Lower lobe of right lung (tissue), 2 donors: Measurements from ENCODE around the gene ASIC2. TPM values are rescaled to one million over a fixed set of nuclear protein-coding genes. Genes with fewer than 3 reads are reported as not detected.

ENCODE experiments used
- ATAC-seq, 2 donors: fragments of 200-7000 bp; cut with Tn5 transposase; one replicate each; pipeline ENCODE4 v1.9.1; 2020 to 2022; ENCODE audit warnings: mild to moderate bottlenecking in 2 of 2, moderate library complexity in 2 of 2
- DNase-seq: peaks from one replicate; pipeline ENCODE4 v3.0.0-alpha.2; 2020
- H3K27ac ChIP-seq: fragments of 200-600 bp; one replicate; pipeline ENCODE4 v1.8.0; 2022
- H3K27me3 ChIP-seq: fragments of 200-600 bp; one replicate; pipeline ENCODE4 v1.8.0; 2022; ENCODE audit warnings: low read depth
- H3K36me3 ChIP-seq: fragments of 200-600 bp; one replicate; pipeline ENCODE4 v1.8.0; 2022; ENCODE audit warnings: mild to moderate bottlenecking
- H3K4me1 ChIP-seq: fragments of 200-600 bp; one replicate; pipeline ENCODE4 v1.8.0; 2022
- H3K4me3 ChIP-seq: fragments of 200-600 bp; one replicate; pipeline ENCODE4 v1.8.0; 2022; ENCODE audit warnings: mild to moderate bottlenecking
- H3K9me3 ChIP-seq: fragments of 200-600 bp; one replicate; pipeline ENCODE4 v1.8.0; 2022
- intact Hi-C: fragments of 100-400 bp; cut with DNase I; formaldehyde crosslinking; loops from one replicate; pipeline ENCODE4 v1.11.0; 2022
- long read RNA-seq: library from polyadenylated mRNA; unstranded; transcript quantifications from one replicate; pipeline ENCODE4 v2.0.0, GENCODE V29; 2021
- total RNA-seq: library from RNA; stranded (reverse); fragmentation: NEBNext Ultra II Directional; extraction: Animal tissue kit (Norgen Biotek cat#: 25700); gene quantifications from one replicate; pipeline ENCODE4 v1.2.1, GENCODE V29; 2021
- TF ChIP-seq, protein P1 (sequence below): fragments of 200-600 bp; IDR thresholded peaks from one replicate; pipeline ENCODE4 v1.8.0; 2022; ENCODE audit warnings: antibody characterized with exemption, mild to moderate bottlenecking
- donor health status: DM: no; HTN: yes; CAD: no; lungs with severe emphysema.

The ASIC2 gene
- not detected for total RNA-seq
- long read RNA-seq, partial matches to known transcripts: 0 of 1 reads
- long read RNA-seq, other reads (novel, unspliced or antisense): 0 of 1 reads

DNA sequence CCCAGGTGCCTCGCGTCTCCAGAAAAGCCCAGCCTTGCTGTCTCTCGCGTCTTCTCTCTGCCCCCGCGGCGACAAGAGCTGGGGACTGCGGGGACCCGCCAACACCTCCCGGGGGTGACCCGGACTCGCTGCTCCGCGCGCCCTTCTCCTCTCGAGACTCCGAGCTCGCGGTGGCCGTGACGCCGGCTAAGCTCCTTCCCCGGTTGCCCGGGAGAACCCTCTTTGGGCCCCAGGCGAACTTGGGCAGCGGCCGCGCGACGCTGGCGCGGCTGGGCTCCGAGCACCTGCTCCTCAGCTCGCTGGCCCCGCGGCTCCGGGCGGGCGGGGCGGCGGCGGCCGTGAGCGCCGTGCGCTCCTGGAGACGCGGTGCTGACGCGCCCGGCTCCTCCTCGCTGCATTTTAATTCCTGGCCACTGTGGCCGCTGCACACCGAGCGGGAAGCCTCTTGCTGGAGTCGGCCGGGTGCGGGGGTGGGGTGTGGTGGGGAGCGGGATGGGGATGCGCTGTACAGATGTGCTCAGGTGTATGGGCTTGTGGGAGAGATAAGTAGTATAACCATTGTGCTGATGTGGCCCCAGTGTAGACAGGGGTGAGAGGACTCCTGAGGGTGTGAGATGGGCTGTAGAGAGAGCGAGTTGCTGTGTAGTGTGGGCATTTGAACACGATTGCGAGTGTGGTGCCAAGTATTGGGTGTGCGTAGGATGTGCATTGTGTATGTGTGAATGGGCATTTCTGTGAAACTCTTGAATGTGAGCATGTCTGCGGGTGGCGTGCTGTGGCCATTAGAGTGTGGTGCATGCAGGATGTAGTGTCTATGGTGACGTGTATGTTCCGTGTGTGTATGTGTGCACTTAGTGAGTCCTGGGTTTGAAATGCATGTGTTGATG lies at the start of gene ASIC2:
Gene ASIC2, minus strand, starts transcription at position 315 of the 887 bp plus-strand sequence.
- Histone ChIP-seq H3K36me3 (no peaks in the 10 kb centered on the region), H3K27me3 (peaks cover 52% of the 10 kb centered on the region)
- TF ChIP-seq, protein P1, sequence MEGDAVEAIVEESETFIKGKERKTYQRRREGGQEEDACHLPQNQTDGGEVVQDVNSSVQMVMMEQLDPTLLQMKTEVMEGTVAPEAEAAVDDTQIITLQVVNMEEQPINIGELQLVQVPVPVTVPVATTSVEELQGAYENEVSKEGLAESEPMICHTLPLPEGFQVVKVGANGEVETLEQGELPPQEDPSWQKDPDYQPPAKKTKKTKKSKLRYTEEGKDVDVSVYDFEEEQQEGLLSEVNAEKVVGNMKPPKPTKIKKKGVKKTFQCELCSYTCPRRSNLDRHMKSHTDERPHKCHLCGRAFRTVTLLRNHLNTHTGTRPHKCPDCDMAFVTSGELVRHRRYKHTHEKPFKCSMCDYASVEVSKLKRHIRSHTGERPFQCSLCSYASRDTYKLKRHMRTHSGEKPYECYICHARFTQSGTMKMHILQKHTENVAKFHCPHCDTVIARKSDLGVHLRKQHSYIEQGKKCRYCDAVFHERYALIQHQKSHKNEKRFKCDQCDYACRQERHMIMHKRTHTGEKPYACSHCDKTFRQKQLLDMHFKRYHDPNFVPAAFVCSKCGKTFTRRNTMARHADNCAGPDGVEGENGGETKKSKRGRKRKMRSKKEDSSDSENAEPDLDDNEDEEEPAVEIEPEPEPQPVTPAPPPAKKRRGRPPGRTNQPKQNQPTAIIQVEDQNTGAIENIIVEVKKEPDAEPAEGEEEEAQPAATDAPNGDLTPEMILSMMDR: no peak

DNA sequence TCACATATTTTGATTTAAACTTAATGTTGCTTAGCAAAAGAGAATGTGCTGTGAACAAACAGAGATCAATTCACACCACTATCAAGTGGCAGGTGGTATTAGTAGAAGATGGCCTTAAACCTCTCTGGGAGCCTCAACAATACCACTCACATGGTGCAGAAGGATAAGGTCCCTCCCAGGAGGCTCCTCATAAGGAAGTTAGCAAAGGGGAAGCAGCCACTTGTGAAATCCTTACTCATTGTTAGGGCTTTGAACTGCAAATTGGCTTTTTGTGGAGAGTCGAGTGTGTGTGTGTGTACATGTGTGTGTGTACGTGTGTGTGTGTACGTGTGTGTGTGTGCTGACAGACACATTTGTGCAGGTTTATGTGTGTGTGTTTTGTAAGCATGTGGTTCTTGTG lies 48.9 kb upstream of the ASIC2 start:
- Histone ChIP-seq H3K27ac (no peak overlapping the region), H3K9me3 (no peaks in the 10 kb centered on the region), H3K4me3 (no peak overlapping the region), H3K27me3 (peaks cover 29% of the 10 kb centered on the region), H3K36me3 (no peaks in the 10 kb centered on the region), H3K4me1 (no peaks in the 10 kb centered on the region)
- ATAC-seq: no peak
- no peak for DNase-seq
- intact Hi-C loops: no loop called here
- TF ChIP-seq, protein P1: no peak

More for the DNA sequence above, at the start of gene ASIC2:
- Histone ChIP-seq H3K9me3 (no peaks in the 10 kb centered on the region), H3K4me1 (peaks cover 11% of the 10 kb centered on the region), H3K27ac (no peak within 1 kb of the TSS), H3K4me3 (peak within 1 kb of the TSS; percentile 45)
- intact Hi-C loops: no loop called here
- ATAC-seq (peak; percentile 29 to 30), DNase-seq (no peak)

DNA sequence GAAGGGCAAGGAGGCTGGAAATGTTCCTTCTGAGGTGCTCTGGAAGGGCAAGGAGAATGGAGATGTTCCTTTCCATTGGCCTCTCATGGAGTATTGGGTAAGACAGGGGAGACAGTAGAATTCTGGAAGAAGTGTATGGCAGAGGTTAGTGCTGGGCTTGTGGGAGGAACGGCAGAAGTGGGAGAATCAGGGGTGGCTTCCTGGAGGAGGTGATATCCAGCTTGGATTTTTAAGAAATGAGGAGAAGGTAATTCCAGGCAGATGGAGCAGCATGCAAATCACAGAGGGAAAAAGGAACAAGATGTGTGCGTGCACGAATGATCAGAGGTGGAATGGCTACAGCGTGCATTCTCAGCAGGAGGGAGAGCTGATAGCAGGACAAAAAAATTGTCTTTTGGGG lies 45.1 kb upstream of the ASIC2 start:
- H3K27me3 ChIP-seq: peaks cover 13% of the 10 kb centered on the region
- no peaks in the 10 kb centered on the region for H3K9me3 ChIP-seq
- H3K4me3 ChIP-seq: no peak overlapping the region
- TF ChIP-seq, protein P1: no peak
- H3K4me1 ChIP-seq: no peaks in the 10 kb centered on the region
- H3K27ac ChIP-seq: no peak overlapping the region
- no peaks in the 10 kb centered on the region for H3K36me3 ChIP-seq
- DNase-seq (no peak), ATAC-seq (no peak)
- intact Hi-C loops: no loop called here

DNA sequence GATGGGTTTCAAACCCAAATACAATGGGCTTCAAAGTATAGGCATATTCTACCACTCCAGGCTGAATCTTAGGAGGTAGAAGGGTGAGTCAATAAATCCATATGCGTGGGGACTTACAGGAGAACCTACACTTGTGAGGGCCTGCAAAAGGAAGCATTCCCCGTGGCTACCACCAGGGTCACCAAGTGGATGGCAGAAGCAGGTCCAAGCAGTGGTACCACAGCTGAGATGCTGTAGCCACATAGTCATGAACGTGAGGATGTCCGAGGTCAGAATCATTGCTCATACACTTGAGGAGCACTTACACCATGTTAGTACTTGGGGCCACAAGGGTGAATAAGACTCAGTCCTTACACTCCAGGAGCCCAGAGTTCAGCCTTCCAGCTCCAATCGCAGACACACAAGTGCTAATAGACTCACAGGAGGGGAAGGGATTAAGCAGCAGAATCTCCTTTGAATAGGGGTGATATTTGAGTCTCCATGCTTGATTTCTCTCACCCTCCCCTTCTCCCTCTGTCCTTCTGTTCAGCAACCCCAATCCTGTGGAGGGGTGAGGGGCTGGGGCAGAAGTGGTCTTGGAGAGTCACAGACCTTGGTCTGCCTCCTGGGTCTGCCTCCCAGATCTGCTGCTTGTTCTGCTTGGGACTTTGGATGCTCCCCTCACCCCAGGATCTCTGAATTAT lies 42.5 kb upstream of the ASIC2 start:
- H3K4me1 ChIP-seq: no peaks in the 10 kb centered on the region
- ATAC-seq (no peak), DNase-seq (no peak)
- H3K27ac ChIP-seq: no peak overlapping the region
- TF ChIP-seq, protein P1: no peak
- H3K9me3 ChIP-seq: no peaks in the 10 kb centered on the region
- H3K27me3 ChIP-seq: peaks cover 4% of the 10 kb centered on the region
- H3K4me3 ChIP-seq: no peak overlapping the region
- intact Hi-C loops: no loop called here
- no peaks in the 10 kb centered on the region for H3K36me3 ChIP-seq

DNA sequence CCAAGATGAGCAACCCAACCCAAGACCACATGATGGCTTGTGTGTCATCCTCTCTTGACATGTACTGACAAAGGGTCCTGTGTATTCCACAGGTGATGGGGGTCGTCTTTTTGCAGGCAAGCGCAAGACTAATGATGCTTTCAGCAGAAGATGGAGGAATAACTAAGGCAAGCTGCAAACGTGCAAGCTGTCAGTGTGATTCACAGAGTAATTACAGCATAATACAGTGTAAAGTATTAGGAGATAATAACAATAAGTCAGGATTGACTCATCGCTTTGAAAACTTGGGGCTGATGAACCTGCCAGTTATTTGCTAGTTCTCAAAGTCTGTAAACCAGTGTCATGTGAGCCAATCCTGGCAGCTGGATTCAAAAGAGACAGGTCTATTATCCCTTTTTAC lies 41.6 kb upstream of the ASIC2 start:
- TF ChIP-seq, protein P1: no peak
- Histone ChIP-seq H3K9me3 (no peaks in the 10 kb centered on the region), H3K4me3 (no peak overlapping the region), H3K27me3 (peaks cover 7% of the 10 kb centered on the region), H3K36me3 (no peaks in the 10 kb centered on the region), H3K4me1 (no peaks in the 10 kb centered on the region), H3K27ac (no peak overlapping the region)
- ATAC-seq (no peak), DNase-seq (no peak)
- intact Hi-C loops: no loop called here
